ENCODE results near the gene SLC6A6. TPM values are rescaled to one million over a fixed set of nuclear protein-coding genes. Genes with fewer than 3 reads are reported as not detected.

SLC6A6 gene
- total and polyA plus RNA-seq, 4 donors: 0.92 to 7.2 (median 2.9) TPM

DNA sequence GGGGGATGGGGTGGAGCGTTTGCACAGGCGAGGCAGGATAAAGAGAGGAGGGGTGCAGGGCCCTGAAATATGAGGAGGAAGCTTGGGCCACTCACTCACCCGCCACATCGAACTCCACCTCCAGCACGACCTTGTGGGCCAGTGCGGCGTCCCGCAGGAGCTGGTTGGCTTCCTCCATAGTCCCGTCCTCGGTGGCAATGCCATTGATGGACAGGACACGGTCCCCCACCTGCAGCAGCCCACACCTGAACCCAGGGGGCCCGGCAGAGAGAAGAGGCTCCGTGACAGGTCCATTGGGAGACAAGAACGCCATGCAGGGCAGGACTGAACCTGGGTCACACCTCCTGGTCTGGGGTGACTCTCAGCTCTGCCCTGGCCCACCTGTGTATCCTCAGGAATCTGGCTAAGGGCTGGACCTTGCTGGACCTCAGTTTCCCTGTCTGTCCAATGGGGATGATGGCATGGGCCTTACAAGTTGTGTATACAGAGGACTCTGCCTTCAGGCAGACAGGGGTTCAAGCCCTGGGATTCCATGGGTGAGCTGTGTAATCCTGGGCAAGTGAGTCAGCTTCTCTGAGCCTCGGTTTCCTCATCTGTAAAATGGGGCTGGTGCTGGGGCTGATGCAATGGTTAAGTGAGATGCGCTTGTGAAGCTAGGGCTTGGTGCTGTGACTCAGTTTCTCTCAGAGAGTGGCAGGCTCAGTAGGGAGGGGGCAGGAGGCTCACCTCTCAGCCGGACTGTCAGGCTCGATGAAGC is 111.3 kb downstream of the SLC6A6 start:
- TF ChIP-seq, protein P1, sequence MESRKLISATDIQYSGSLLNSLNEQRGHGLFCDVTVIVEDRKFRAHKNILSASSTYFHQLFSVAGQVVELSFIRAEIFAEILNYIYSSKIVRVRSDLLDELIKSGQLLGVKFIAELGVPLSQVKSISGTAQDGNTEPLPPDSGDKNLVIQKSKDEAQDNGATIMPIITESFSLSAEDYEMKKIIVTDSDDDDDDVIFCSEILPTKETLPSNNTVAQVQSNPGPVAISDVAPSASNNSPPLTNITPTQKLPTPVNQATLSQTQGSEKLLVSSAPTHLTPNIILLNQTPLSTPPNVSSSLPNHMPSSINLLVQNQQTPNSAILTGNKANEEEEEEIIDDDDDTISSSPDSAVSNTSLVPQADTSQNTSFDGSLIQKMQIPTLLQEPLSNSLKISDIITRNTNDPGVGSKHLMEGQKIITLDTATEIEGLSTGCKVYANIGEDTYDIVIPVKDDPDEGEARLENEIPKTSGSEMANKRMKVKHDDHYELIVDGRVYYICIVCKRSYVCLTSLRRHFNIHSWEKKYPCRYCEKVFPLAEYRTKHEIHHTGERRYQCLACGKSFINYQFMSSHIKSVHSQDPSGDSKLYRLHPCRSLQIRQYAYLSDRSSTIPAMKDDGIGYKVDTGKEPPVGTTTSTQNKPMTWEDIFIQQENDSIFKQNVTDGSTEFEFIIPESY (IDR thresholded peaks at IDR 0.05): no peak
- TF ChIP-seq FOXA1 (IDR thresholded peaks at IDR 0.05) (no peak), HNF4G (IDR thresholded peaks at IDR 0.05) (no peak), FOXA2 (IDR thresholded peaks at IDR 0.05) (no peak), HNF4A (conservative IDR thresholded peaks at IDR 0.05) (no peak), YY1 (IDR thresholded peaks at IDR 0.05) (no peak), RXRA (IDR thresholded peaks at IDR 0.05) (no peak), EGR1 (IDR thresholded peaks at IDR 0.05; ENCODE audit: low read depth in 2 of 2) (no peak), JUND (IDR thresholded peaks at IDR 0.05) (no peak), TAF1 (conservative IDR thresholded peaks at IDR 0.05) (no peak), SP1 (IDR thresholded peaks at IDR 0.05) (no peak), RAD21 (IDR thresholded peaks at IDR 0.05) (no peak), GABPA (IDR thresholded peaks at IDR 0.05 in 1 of 2, conservative IDR thresholded peaks at IDR 0.05 in 1 of 2) (no peak), NR2F2 (IDR thresholded peaks at IDR 0.05) (no peak)
- TF ChIP-seq, protein P2, sequence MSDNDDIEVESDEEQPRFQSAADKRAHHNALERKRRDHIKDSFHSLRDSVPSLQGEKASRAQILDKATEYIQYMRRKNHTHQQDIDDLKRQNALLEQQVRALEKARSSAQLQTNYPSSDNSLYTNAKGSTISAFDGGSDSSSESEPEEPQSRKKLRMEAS (IDR thresholded peaks at IDR 0.05): no peak
- TF ChIP-seq, protein P3, sequence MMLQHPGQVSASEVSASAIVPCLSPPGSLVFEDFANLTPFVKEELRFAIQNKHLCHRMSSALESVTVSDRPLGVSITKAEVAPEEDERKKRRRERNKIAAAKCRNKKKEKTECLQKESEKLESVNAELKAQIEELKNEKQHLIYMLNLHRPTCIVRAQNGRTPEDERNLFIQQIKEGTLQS (IDR thresholded peaks at IDR 0.05): no peak
- TF ChIP-seq, protein P4, sequence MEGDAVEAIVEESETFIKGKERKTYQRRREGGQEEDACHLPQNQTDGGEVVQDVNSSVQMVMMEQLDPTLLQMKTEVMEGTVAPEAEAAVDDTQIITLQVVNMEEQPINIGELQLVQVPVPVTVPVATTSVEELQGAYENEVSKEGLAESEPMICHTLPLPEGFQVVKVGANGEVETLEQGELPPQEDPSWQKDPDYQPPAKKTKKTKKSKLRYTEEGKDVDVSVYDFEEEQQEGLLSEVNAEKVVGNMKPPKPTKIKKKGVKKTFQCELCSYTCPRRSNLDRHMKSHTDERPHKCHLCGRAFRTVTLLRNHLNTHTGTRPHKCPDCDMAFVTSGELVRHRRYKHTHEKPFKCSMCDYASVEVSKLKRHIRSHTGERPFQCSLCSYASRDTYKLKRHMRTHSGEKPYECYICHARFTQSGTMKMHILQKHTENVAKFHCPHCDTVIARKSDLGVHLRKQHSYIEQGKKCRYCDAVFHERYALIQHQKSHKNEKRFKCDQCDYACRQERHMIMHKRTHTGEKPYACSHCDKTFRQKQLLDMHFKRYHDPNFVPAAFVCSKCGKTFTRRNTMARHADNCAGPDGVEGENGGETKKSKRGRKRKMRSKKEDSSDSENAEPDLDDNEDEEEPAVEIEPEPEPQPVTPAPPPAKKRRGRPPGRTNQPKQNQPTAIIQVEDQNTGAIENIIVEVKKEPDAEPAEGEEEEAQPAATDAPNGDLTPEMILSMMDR (IDR thresholded peaks at IDR 0.05; ENCODE audit: low read depth, low read length, missing input control): no peak
- TF ChIP-seq, protein P5, sequence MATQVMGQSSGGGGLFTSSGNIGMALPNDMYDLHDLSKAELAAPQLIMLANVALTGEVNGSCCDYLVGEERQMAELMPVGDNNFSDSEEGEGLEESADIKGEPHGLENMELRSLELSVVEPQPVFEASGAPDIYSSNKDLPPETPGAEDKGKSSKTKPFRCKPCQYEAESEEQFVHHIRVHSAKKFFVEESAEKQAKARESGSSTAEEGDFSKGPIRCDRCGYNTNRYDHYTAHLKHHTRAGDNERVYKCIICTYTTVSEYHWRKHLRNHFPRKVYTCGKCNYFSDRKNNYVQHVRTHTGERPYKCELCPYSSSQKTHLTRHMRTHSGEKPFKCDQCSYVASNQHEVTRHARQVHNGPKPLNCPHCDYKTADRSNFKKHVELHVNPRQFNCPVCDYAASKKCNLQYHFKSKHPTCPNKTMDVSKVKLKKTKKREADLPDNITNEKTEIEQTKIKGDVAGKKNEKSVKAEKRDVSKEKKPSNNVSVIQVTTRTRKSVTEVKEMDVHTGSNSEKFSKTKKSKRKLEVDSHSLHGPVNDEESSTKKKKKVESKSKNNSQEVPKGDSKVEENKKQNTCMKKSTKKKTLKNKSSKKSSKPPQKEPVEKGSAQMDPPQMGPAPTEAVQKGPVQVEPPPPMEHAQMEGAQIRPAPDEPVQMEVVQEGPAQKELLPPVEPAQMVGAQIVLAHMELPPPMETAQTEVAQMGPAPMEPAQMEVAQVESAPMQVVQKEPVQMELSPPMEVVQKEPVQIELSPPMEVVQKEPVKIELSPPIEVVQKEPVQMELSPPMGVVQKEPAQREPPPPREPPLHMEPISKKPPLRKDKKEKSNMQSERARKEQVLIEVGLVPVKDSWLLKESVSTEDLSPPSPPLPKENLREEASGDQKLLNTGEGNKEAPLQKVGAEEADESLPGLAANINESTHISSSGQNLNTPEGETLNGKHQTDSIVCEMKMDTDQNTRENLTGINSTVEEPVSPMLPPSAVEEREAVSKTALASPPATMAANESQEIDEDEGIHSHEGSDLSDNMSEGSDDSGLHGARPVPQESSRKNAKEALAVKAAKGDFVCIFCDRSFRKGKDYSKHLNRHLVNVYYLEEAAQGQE (IDR thresholded peaks at IDR 0.05): no peak
- Histone ChIP-seq H3K4me3 (ENCODE audit: low read depth in 1 of 3, low read length in 3 of 3) (no peak overlapping the region), H3K9ac (ENCODE audit: low read depth in 1 of 2, low read length in 2 of 2) (no peak overlapping the region), H3K36me3 (ENCODE audit: control insufficient read depth in 4 of 4, insufficient read depth in 3 of 4, low read depth in 1 of 4, low read length in 3 of 4) (no peaks in the 10 kb centered on the region), H3K27ac (ENCODE audit: low read depth in 1 of 2, low read length in 2 of 2) (no peak overlapping the region), H3K4me1 (ENCODE audit: control insufficient read depth in 4 of 4, insufficient read depth in 4 of 4, low read length in 3 of 4) (peaks cover 0 to 2% (median 0%) of the 10 kb centered on the region in 4 donors), H3K9me3 (ENCODE audit: control insufficient read depth in 4 of 4, low read length in 3 of 4) (no peaks in the 10 kb centered on the region), H3K27me3 (ENCODE audit: control insufficient read depth in 4 of 4, insufficient read depth in 4 of 4, low read length in 3 of 4) (no peaks in the 10 kb centered on the region)
- WGBS: 79% methylated on average over 18 of the region's 18 CpGs
- DNase-seq (ENCODE audit: low spot score): no peak

All from liver (tissue), 9 donors.